ENCODE data around the gene ZFP3.
"Not testable (repeated sequence)": the region's sequence is repeated elsewhere in the genome, so short reads cannot be mapped to it uniquely, and the experiment has no call there.

The ZFP3 gene

DNA sequence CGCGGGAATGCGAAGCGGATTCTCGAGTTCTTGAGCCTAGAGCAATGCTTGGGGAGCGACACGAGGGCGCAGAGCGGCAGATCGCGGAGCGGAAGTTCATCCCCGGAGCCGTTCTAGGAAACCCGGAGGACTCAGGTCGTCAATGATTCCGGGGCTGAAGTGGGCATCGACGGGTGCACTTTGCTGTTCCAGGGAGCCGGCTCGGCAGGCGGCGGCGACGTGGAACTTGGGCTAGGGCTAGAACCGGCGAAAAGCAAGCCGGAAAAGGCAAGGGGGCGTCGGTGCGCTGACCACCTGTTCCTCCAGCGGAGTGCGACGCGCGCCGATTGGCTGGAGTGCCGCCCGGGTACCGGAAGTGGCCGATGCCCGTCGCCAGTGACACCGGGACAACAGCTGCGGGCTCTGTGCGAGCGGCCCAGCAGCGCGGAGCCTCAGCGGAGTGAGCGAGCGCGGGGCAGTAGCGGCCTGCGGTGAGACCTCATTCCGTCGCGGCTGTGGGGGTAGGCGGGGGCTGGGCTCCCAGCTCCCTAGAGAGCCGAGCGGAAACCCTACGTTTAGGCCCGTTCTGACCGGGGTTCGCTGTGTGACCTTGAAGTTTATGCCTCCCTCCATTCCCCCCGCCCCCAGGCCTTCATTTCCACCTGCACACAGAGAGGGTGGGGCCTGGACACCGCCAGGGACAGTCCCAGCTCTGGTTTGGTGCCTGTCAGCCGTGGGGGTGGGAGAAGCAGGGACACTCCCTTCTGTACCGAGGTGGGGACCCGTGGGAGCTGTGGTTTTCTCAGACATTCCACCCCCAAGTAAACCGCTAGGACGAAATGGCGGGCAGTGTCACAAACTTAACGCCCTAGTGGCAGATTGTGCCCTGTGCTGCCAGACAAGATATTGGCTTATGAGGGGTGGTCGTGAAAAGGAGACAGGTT is at the start of gene ZFP3:
Gene ZFP3, plus strand, starts transcription at position 362 of the 923 bp plus-strand sequence. CDS start 13,038 bp downstream, outside the sequence.
- DNase-seq (ENCODE audit: low spot score): peak; percentile 91

DNA sequence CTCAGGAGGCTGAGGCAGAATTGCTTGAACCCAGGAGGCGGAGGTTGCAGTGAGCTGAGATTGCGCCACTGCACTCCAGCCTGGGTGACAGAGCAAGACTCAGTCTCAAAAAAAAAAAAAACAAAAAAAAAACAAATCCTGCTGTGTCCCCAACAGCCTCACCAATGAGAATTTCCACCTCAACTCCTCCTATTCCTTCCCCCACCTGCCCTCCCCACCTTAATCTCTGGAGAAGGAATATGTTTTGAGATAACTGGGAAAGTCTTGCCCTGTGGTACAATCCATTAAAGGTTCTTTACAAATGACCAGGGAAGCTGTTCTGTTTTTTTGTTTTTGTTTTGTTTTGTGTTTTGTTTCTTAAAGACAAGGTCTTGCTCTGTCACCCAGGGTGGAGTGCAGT is 48.1 kb upstream of the ZFP3 start:
- not testable (repeated sequence) for DNase-seq (ENCODE audit: low spot score)

DNA sequence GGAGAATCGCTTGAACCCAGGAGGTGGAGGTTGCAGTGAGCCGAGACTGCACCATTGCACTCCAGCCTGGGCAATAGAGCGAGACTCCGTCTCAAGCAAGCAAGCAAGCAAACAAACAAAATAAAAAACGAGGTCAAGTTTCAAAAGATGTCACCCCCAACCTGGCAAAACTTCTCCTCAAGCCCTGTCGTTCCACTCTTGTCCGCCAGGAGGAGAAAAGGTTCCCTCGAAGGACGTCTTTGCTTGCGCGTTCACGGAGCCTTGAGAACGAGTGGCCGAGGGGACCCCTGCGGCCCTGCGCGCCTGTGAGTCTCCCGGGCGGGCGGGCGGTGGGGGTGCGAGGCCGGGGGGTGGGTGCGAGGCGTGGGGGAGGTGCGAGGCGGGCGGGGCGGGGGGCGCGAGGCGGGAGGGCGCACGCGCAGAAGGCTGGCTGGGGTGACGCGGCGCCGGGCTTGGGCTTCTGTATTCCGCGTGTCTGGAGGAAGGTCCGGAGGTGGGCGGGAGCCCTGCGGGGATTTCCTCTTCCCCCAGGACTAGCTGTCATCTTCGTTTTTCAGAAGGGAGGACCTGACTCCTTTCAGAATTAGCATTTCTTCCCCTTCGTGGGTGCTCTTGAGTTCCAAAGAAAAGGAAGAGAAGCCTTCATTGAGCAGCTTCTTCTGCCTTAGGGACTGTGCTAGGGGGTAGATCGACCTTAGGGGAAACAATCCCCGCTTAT is 46.7 kb upstream of the ZFP3 start:
- DNase-seq (ENCODE audit: low spot score): peak; percentile 89

DNA sequence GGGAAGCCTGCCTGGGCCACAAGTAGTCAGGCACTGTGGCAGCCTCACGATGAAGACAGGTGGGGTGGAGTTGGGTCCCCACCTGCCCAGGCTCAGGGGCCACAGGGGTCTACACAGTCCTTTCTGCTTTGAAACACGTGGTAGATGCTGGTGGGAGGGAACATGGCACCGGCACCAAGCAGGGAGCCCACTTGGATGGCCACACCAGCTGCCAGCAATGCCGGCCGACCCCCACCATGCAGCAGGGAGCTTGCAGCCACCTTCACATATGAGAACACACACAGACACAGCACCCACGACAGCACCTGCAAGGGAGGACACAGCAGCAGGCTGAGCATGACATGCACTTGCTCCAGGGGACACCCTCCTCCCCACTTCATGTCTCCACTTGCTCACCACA is 45.4 kb upstream of the ZFP3 start:
- DNase-seq (ENCODE audit: low spot score): no peak

DNA sequence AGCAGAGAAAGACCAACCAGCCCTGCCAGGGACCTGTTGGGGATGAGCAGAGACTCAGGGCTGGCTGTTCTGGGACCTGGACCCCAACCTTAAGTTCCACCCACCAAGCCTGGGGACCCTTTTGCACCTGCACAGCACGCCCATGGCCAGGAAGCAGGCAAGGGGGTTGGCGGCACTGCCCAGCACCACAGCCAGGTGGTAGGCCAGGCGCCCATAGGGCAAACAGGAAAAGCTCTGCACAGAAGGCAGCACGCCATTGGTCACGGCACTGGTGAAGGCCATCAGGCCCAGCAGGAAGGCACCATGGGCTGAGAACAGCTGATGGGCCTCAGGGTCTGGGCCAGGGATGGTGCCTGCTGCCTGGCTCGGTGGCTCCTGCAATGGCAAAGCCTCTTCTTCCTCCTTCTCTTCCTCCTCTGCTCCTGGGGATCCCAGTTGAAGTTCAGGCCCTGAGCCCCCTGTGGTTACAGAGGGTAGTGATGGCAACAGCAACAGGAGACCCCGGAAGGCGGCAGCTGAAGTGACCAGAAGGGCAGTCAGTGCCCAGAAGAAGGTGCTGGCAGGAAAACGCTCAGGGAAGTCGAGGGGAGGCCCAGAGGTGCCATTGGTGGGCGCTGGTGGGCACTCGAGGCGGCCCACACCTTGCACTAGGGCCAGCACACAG is 44.8 kb upstream of the ZFP3 start:
- DNase-seq (ENCODE audit: low spot score): no peak

DNA sequence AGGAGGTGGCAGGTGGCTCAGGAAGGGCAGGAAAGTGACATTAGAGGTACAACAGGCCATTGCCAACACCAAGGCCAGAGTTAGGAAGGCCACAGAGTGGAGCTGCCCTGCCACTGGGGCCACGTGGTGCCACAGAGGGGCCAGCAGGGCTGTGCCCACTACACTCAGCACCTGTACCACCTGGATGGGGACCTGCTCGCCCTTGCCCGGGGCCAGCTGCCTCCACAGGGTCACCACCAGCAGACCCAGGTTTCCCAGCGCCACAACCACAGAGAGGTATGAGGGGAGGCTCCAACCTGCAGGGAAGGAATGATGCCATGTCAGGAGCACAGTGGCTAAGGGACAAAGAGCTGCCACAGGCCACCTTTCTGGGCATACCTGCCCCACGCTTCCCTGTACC is 44.2 kb upstream of the ZFP3 start:
- no peak for DNase-seq (ENCODE audit: low spot score)

DNA sequence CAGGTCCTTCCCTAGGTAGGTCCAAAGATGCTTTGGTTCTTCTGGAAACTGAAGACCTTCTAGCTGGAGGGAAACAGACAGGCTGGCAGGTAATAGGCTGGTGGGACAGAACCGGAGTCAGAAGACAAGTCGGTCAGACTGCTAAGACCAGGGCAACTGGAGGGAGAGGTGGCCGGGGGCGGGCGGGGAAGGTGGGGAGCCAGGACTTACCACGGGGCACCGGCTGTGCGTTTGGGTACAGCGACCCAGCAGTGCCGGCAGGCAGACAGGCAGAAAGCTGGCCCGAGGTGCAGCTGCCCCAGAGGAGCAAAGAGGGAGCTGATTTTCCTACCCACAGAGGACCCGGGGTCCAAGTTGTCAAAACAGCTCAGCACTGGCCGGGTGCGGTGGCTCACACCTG is 43.6 kb upstream of the ZFP3 start:
- DNase-seq (ENCODE audit: low spot score): no peak

DNA sequence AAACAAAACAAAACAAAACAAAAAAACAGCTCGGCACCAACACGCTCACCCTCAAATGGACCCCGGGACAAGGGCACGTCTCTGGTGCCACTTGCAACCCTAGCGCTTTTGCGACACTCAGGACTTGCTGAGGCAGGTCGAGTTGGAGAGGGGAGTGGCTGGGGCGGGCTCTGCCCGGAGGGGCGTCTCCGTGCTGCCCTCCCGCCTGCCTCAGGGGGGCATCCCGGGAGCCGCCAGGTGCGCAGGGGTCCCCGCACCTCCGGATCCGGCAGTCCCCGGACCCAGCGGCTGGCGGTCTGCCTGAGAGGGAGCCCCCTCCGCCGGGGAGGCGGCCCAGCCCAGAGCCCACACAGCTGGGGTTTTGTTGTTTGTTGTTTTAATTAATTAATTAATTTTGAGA is 43.0 kb upstream of the ZFP3 start, which contains the start of gene SLC52A1:
Gene SLC52A1, minus strand, starts transcription at position 112 of the 400 bp plus-strand sequence. CDS start 820 bp downstream, outside the sequence.
- no peak for DNase-seq (ENCODE audit: low spot score)

DNA sequence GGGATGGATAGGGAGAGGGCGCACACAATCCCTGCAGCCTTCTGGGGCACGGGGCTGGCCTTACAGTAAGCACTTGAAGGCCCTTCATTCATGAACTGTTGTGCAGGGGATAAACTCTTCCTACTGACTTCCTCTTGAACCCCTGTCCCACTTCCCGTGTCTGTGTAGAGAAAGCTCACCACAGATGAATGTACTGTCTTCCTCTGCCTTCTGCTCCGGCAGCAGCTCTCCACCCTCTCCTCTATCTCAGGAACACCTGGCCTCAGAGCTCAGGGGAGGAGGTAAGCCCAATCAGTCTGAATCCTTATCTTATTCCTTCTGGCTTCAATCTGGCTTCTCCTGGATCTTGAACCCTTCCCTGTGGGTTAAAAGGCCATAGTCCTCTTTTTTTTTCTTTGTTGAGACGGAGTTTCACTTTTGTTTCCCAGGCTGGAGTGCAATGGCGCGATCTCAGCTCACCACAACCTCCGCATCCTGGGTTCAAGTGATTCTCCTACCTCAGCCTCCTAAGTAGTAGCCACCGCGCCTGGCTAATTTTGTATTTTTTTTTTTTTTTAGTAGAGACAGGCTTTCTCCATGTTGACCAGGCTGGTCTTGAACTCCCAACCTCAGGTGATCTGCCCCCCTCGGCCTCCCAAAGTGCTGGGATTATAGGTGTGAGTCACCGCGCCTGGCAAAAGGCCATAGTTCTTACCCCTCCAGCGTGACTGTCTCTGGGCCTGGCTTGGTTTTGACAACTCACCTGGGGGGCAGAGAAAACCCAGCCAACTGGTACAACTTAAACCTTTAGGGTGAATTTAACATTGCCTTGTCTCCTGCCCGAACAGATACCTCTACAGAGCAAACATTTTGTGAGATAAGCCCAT is 35.9 kb upstream of the ZFP3 start:
- DNase-seq (ENCODE audit: low spot score): no peak

DNA sequence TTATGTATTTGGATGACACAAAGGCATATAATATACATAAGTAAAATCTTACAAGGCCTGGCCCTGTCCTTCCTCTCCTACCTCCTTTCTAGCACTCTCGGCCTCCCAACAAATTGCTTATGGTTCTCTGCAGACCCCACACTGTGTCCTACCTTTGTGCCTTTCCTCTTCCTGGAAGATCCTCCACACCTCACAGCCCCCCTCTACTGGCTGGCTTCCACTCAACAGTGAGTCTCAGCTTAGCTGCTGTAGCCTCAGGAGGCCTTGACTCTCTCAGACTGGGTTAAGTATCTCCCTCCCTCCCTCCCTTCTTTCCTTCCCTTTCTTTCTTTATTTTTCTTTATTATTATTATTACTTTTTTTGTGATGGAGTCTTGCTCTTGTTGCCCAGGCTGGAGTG is 34.7 kb upstream of the ZFP3 start:
- no peak for DNase-seq (ENCODE audit: low spot score)

DNA sequence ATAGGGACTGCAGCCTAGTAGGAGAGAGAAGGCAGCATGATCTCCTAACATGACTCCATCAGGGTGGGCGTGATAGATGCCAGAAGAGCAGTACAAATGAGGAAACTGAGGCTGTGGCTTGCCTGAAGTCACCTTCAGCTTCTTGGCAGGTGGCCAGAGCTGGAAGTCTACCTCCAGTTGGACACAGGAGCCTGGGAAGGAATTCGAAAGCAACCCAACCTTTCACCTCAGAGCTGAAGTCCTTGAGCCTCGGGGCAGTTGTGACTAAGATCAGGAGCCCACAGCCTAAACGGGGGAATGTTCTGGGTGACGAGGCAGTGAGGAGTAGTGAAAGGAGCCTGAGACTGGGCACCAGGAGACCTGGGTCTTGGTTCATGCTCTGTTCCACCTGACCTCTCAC is 33.6 kb upstream of the ZFP3 start:
- DNase-seq (ENCODE audit: low spot score): no peak

DNA sequence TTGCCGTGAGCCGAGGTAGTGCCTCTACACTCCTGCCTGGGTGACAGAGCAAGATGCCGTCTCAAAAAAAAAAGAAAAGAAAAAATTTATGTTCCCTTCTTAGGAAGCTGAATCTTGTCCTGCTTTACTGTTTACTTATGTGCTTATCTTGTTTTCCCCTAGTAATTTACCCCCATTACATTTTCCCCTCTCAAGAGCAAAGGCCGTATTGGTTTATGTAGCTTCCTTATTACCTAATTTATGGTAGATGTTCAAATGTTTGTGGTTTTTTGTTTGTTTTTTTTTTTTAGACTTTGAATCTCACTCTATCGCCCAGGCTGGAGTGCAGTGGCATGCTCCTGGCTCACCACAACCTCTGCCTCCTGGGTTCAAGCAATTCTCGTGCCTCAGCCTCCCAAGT is 32.8 kb upstream of the ZFP3 start:
- no peak for DNase-seq (ENCODE audit: low spot score)

DNA sequence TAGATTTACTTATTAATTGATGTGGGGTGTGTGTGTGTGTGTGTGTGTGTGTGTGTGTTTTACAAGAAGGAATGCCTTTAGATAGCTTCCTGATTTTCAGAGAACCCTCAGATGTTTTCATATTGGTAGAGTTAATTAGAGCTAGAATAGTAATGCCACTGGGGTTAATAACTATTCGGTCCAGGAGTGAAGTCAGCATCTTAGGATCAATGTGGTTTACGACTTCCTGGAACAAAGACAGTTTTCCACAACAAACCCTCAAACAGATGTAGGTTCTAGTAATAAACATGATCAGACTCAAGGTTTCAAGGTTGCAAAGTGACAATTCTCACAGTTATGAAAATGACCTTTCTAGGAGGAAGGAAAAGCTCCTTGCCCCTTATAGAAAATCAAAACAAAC is 30.8 kb upstream of the ZFP3 start:
- no peak for DNase-seq (ENCODE audit: low spot score)

DNA sequence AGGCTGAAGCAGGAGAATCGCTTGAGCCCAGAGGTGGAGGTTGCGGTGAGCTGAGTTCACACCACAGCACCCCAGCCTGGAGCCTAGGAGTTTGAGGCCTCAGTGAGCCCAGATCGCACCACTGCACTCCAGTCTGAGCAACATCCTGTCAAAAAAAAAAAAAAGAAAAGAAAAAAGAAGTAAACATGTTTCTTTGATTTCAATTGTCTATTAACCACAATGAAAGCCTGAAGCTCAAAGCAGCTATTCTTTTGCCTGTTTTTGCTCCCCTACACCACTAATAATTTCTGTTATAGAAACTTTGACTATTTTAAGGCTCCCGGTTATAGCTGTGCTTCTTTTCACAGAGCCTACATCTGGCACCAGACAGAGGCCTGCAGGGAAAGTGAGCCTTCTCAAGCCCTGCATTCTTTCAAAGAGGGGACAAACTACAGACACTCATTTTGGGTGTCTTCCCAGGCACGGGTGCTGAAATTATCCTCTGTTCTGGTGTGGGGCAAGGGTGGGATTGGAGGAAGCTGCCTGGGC is 28.9 kb upstream of the ZFP3 start:
- no peak for DNase-seq (ENCODE audit: low spot score)

DNA sequence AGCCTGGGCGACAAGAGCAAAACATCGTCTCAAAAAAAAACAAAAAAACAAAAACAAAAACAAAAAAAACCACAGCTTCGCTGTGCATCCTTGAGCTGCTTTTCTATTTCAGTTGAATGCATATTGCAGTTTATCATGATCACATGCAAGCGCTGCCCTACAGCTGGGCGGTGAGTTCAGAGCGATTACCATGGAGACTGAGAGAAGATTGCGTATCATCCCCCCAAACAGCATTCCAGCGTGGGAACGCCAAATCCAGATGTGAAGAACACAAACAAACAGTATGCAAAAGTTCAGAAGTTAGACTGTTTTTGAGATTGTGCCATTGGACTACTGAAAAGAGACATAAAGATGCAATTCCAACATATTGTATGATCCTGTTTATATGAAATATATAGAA is 28.0 kb upstream of the ZFP3 start:
- DNase-seq (ENCODE audit: low spot score): peak; percentile 41

DNA sequence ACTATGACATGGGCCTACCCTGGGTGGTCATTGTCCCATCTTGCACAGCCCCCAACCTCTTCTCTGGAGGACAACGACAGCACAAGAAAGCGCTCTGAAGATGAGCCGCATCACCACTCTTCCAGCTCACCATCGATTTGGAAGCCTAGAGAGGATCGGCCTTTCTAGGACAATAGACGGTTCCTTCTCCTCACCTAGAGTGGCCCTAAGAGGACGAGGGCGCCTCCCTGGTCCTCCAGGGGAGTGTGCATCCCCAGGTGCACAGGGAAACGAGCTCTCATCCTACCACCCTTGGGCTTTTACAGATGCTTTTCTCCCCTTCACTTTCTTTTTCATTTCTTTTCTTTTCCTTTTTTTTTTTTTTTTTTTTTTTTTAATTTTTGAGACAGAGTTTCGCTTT is 22.7 kb upstream of the ZFP3 start:
- DNase-seq (ENCODE audit: low spot score): no peak

DNA sequence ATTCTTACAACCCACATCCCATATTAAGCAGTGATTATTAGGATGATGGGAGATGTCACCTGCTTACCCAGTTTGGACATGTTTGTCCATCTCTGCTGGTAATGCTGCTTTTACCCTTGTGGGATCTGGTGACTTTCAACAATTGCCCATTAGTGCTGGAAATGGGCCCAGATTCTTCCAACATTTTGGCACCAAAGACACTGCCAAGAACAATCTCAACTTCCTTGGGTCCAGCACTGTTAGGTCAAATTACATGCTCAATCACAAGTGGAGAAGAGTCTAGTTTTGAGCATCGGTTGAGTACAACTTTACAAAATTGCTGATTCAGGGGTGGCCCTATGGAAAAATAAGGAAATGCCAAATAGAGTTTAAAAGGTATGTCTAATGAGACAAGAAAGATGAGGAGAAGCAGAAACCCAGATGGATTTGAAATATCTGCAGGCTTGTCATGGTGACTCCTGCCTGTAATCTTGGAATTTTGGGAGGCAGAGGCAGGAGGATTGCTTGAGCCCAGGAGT is 13.0 kb upstream of the ZFP3 start:
- no peak for DNase-seq (ENCODE audit: low spot score)

DNA sequence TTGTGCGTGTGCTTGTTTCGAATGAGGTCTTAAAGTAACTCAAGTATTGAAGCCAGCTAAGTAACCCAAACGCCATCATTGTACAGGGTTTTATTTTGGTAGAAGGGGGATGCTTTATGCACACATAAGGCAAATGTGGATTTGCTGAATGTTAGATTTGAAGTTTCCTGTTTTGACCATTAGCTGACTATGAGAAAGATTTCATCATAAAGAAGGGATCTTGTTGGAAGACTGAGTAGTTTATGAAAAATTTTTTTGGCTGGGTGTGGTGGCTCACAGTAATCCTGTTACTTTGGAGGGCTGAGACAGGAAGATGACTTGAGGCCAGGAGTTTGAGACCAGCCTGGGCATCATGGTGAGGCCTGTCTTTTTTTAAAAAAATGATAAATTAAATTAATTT is 10.0 kb upstream of the ZFP3 start:
- DNase-seq (ENCODE audit: low spot score): no peak

DNA sequence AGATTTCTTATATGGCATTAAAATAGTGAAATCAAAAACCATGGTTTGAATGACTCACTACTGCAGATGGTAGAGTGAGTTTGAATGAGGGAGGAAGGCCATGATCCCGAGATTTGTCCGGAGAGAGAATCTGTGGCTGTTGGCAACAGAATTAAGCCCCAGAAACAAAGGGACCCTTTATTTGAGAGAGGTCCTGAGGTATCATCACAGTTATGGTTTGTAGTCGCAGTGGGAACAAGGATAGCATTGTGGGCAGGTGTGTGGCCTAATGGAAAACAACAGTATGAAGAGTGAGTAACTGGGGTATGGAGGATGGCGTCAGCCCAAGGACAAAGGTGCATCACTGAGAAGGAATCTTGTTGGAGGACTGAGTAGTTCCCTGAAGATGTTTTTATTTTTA is 8.5 kb upstream of the ZFP3 start:
- no peak for DNase-seq (ENCODE audit: low spot score)

DNA sequence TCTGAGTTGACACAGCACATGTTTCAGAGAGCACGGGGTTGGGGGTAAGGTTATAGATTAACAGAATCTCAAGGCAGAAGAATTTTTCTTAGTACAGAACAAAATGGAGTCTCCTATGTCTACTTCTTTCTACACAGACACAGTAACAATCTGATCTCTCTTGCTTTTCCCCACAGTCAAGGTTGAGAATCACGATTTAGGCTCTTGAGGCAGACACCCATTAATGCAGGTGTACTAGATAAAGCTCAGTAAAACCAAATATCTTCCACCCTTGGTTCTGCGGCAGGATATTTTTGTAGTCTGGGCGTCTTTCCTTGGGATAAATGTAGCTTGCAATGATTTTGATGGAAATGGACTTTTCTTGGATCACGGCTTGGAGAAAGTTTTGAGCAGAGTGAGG is 2.8 kb upstream of the ZFP3 start:
- not testable (repeated sequence) for DNase-seq (ENCODE audit: low spot score)

DNA sequence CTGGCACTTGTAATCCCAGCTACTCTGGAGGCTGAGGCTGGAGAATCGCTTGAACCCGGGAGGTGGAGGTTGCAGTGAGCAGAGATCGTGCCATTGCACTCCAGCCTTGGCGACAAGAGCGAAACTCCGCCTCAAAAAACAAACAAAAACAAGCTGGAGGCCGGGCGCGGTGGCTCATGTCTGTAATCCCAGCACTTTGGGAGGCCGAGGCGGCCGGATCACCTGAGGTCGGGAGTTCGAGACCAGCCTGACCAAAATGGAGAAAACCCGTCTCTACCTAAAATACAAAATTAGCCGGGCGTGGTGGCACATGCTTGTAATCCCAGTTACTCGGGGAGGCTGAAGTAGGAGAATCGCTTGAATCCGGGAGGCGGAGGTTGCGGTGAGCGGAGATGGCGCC is 992 bp upstream of the ZFP3 start:
- not testable (repeated sequence) for DNase-seq (ENCODE audit: low spot score)
